Endodermal cell (in vitro differentiated cells): ENCODE measurements around the gene CCNT2. TPM values are rescaled to one million over a fixed set of nuclear protein-coding genes. Genes with fewer than 3 reads are reported as not detected.
A peak's percentile ranks its signal among the peaks of the same experiment; 100 is the strongest.

Experiments used
- DNase-seq: peaks from one replicate; pipeline ENCODE4 v3.0.0-alpha.2; 2017
- H3K27ac ChIP-seq: 2 replicates; pipeline ENCODE4 v1.5.1; 2013; ENCODE audit warnings: mild to moderate bottlenecking, low read depth, low read length, moderate library complexity
- H3K27me3 ChIP-seq: 2 replicates; pipeline ENCODE4 v1.6.1; 2013; ENCODE audit warnings: mild to moderate bottlenecking, low read length, moderate library complexity; ENCODE audit not compliant: insufficient read depth, control insufficient read depth, poor library complexity, severe bottlenecking
- H3K36me3 ChIP-seq: 2 replicates; pipeline ENCODE4 v1.7.0; 2013; ENCODE audit warnings: mild to moderate bottlenecking, low read length, moderate library complexity; ENCODE audit not compliant: control insufficient read depth, insufficient read depth
- H3K4me1 ChIP-seq: one replicate; pipeline ENCODE4 v1.7.0; 2013; ENCODE audit warnings: low read length; ENCODE audit not compliant: control insufficient read depth, insufficient read depth
- H3K4me3 ChIP-seq: 2 replicates; pipeline ENCODE4 v1.5.1; 2013; ENCODE audit warnings: mild to moderate bottlenecking, low read length, moderate library complexity
- H3K9ac ChIP-seq: 2 replicates; pipeline ENCODE4 v1.6.1; 2013; ENCODE audit warnings: mild to moderate bottlenecking, low read length, moderate library complexity; ENCODE audit not compliant: poor library complexity, severe bottlenecking; ENCODE audit errors: extremely low read depth
- H3K9me3 ChIP-seq: 2 replicates; pipeline ENCODE4 v1.6.1; 2013; ENCODE audit warnings: mild to moderate bottlenecking, low read length, moderate library complexity; ENCODE audit not compliant: control insufficient read depth
- H3K27ac Mint-ChIP-seq: 2 replicates; pipeline ENCODE4 v1.8.0; 2020; ENCODE audit warnings: mixed read lengths
- H3K27me3 Mint-ChIP-seq: 2 replicates; pipeline ENCODE4 v1.8.0; 2021; ENCODE audit warnings: mild to moderate bottlenecking, mixed read lengths; ENCODE audit not compliant: insufficient read depth
- H3K36me3 Mint-ChIP-seq: 2 replicates; pipeline ENCODE4 v1.8.0; 2020; ENCODE audit warnings: low read depth, mixed read lengths
- H3K4me1 Mint-ChIP-seq: 2 replicates; pipeline ENCODE4 v1.8.0; 2020; ENCODE audit warnings: mixed read lengths
- H3K4me3 Mint-ChIP-seq: 2 replicates; pipeline ENCODE4 v1.8.0; 2020; ENCODE audit warnings: mild to moderate bottlenecking, moderate library complexity, mixed read lengths
- H3K9me3 Mint-ChIP-seq: 2 replicates; pipeline ENCODE4 v1.8.0; 2020; ENCODE audit warnings: mild to moderate bottlenecking, mixed read lengths
- CTCF ChIP-seq: fragments of 200-600 bp; sonication (generic); conservative IDR thresholded peaks from 2 replicates; pipeline ENCODE4 v1.5.0; 2021; ENCODE audit warnings: antibody characterized with exemption, mild to moderate bottlenecking
- whole genome bisulfite sequencing, 2 experiments: methylation state at CpG; one replicate each; pipeline versions ENCODE4 v1.1.5 to v1.1.7; 2013; ENCODE audit warnings: missing lambda C conversion rate in 2 of 2, mixed read lengths in 1 of 2; ENCODE audit not compliant: insufficient coverage in 1 of 2, insufficient read length in 1 of 2; 5-methylcytosine and 5-hydroxymethylcytosine counted together
- total RNA-seq, 2 donors: library from RNA; stranded (reverse); fragmentation: NEBNext Ultra II Directional in 1 of 2; extraction: Animal tissue kit (Norgen Biotek cat#: 25700) in 1 of 2; gene quantifications; 2 replicates in 1 of 2; 3 replicates in 1 of 2; pipeline ENCODE4 v1.2.1, GENCODE V29; 2021

CCNT2 gene
- total RNA-seq, 2 donors from 2014 or later = 51.4 to 53.3 TPM

GRCh38 chr2:135002836-135003235, 84.2 kb downstream of the CCNT2 start:
- no peak overlapping the region for H3K27ac Mint-ChIP-seq
- 90 to 91% methylated on average over 2 to 4 of the region's 4 CpGs for WGBS, 2 experiments
- H3K4me1 ChIP-seq = peaks cover 4% of the 10 kb centered on the region

GRCh38 chr2:135004005-135004746, 85.6 kb downstream of the CCNT2 start:
- Histone ChIP-seq H3K27ac (no peak overlapping the region), H3K27me3 (no peaks in the 10 kb centered on the region), H3K4me1 (peaks cover 4% of the 10 kb centered on the region), H3K36me3 (no peaks in the 10 kb centered on the region), H3K9ac (no peak overlapping the region), H3K9me3 (no peaks in the 10 kb centered on the region), H3K4me3 (no peak overlapping the region)
- H3K4me1 Mint-ChIP-seq = peaks cover 8% of the 10 kb centered on the region
- no peak overlapping the region for H3K27ac Mint-ChIP-seq
- H3K27me3 Mint-ChIP-seq = peaks cover 6% of the 10 kb centered on the region
- TF ChIP-seq CTCF = peak; percentile 98
- H3K36me3 Mint-ChIP-seq = no peaks in the 10 kb centered on the region
- 9 to 23% methylated on average over 10 to 17 of the region's 17 CpGs for WGBS, 2 experiments
- H3K9me3 Mint-ChIP-seq = no peaks in the 10 kb centered on the region
- H3K4me3 Mint-ChIP-seq = no peak overlapping the region
- peak; percentile 92 for DNase-seq

More at GRCh38 chr2:135002836-135003235, 84.2 kb downstream of the CCNT2 start:
- Mint-ChIP-seq H3K4me3 (no peak overlapping the region), H3K27me3 (peaks cover 6% of the 10 kb centered on the region), H3K9me3 (no peaks in the 10 kb centered on the region), H3K4me1 (peaks cover 8% of the 10 kb centered on the region), H3K36me3 (no peaks in the 10 kb centered on the region)
- TF ChIP-seq CTCF = no peak
- no peak overlapping the region for H3K4me3 ChIP-seq
- H3K27me3 ChIP-seq = no peaks in the 10 kb centered on the region
- H3K9me3 ChIP-seq = no peaks in the 10 kb centered on the region
- no peak for DNase-seq
- no peak overlapping the region for H3K9ac ChIP-seq
- H3K36me3 ChIP-seq = no peaks in the 10 kb centered on the region
- no peak overlapping the region for H3K27ac ChIP-seq

- Mint-ChIP-seq H3K27me3 (peaks cover 6% of the 10 kb centered on the region), H3K9me3 (no peaks in the 10 kb centered on the region), H3K36me3 (no peaks in the 10 kb centered on the region), H3K4me1 (peaks cover 4% of the 10 kb centered on the region), H3K27ac (no peak overlapping the region), H3K4me3 (no peak overlapping the region)
- H3K9me3 ChIP-seq = no peaks in the 10 kb centered on the region
- DNase-seq = no peak
- peaks cover 4% of the 10 kb centered on the region for H3K4me1 ChIP-seq
- no peak for TF ChIP-seq CTCF
- no peaks in the 10 kb centered on the region for H3K36me3 ChIP-seq
- WGBS, 2 experiments = 63 to 67% methylated on average over 2 to 3 of the region's 3 CpGs
- H3K27ac ChIP-seq = no peak overlapping the region
- no peak overlapping the region for H3K4me3 ChIP-seq
- no peaks in the 10 kb centered on the region for H3K27me3 ChIP-seq
- no peak overlapping the region for H3K9ac ChIP-seq
These were observed 87.1 kb downstream of the CCNT2 start for GRCh38 chr2:135005753-135006152.

Other genes starting within 250 kb of the CCNT2 start
- gene TMEM163, start 199.8 kb upstream of the CCNT2 start, total RNA-seq = under 1 TPM in 1 of 2 donors, not detected in 1; 0.24 TPM
- not detected for gene ACMSD, start 80.2 kb upstream of the CCNT2 start, total RNA-seq
- not detected for gene MAP3K19, start 128.6 kb downstream of the CCNT2 start, total RNA-seq
- 10 to 100 TPM; 28.5 to 29.6 TPM for gene RAB3GAP1, start 133.5 kb downstream of the CCNT2 start, total RNA-seq